SK-N-SH (cell line): ENCODE results near the gene CASZ1. TPM values are rescaled to one million over a fixed set of nuclear protein-coding genes. Genes with fewer than 3 reads are reported as not detected.

Experiments used
- CTCF ChIA-PET: fragments of 300-600, 350-600 bp; formaldehyde crosslinking; extraction: SDS; loops from one replicate; lab custom pipeline; 2021; lab: Yijun Ruan, JAX
- POLR2A ChIA-PET: fragments of 350-600 bp; sonication (Branson Sonifier 250); formaldehyde crosslinking; extraction: SDS; loops from one replicate; lab custom pipeline; 2020; ENCODE audit warnings: antibody characterized with exemption, inconsistent platforms; lab: Yijun Ruan, JAX
- DNase-seq: peaks from one replicate; pipeline ENCODE4 v3.0.0; 2012
- H2AFZ ChIP-seq: fragments of 200-600 bp; sonication (generic); 2 replicates; pipeline ENCODE4 v1.8.1; 2016; ENCODE audit warnings: antibody characterized with exemption, mild to moderate bottlenecking, low read depth
- H3F3A ChIP-seq: fragments of 200-600 bp; sonication (generic); replicated peaks from 2 replicates; pipeline ENCODE3; 2016; ENCODE audit warnings: antibody characterized with exemption, mild to moderate bottlenecking; ENCODE audit not compliant: insufficient read depth
- H3K27ac ChIP-seq, 2 experiments: fragments of 200-500 bp in 1 of 2; fragments of 200-600 bp in 1 of 2; sonication (Bioruptor generic) in 1 of 2; sonication (generic), shearing (Covaris generic) in 1 of 2; 2 replicates each; pipeline versions ENCODE4 v1.5.1 to v1.6.1; 2014 to 2016; ENCODE audit warnings: low read depth in 2 of 2, inconsistent platforms in 1 of 2, low read length in 1 of 2, mild to moderate bottlenecking in 1 of 2, mixed read lengths in 1 of 2
- H3K27me3 ChIP-seq: fragments of 200-600 bp; sonication (generic), shearing (Covaris generic); 2 replicates; pipeline ENCODE4 v1.6.1; 2016; ENCODE audit warnings: mixed run types; ENCODE audit not compliant: insufficient read depth
- H3K36me3 ChIP-seq, 2 experiments: fragments of 200-500 bp in 1 of 2; fragments of 200-600 bp in 1 of 2; sonication (Bioruptor generic) in 1 of 2; sonication (generic) in 1 of 2; replicated peaks in 1 of 2; 2 replicates each; pipeline versions ENCODE3 to v1.5.1; 2014 to 2016; ENCODE audit warnings: low read length in 1 of 2, mild to moderate bottlenecking in 1 of 2; ENCODE audit not compliant: insufficient read depth in 2 of 2, control insufficient read depth in 1 of 2
- H3K4me1 ChIP-seq, 2 experiments: fragments of 200-500 bp in 1 of 2; fragments of 200-600 bp in 1 of 2; sonication (Bioruptor generic) in 1 of 2; sonication (generic), shearing (Covaris generic) in 1 of 2; 2 replicates each; pipeline versions ENCODE4 v1.5.1 to v1.6.1; 2014 to 2016; ENCODE audit warnings: low read depth in 1 of 2, low read length in 1 of 2, mixed run types in 1 of 2; ENCODE audit not compliant: insufficient read depth in 2 of 2, control insufficient read depth in 1 of 2
- H3K4me2 ChIP-seq: fragments of 200-600 bp; sonication (generic), shearing (Covaris generic); 2 replicates; pipeline ENCODE4 v1.6.1; 2017; ENCODE audit warnings: mixed run types
- H3K4me3 ChIP-seq, 2 experiments: fragments of 200-500 bp in 1 of 2; fragments of 200-600 bp in 1 of 2; sonication (Bioruptor generic) in 1 of 2; sonication (generic), shearing (Covaris generic) in 1 of 2; 2 replicates each; pipeline versions ENCODE4 v1.5.1 to v1.8.1; 2014 to 2016; ENCODE audit warnings: low read depth in 2 of 2, inconsistent platforms in 1 of 2, low read length in 1 of 2, mild to moderate bottlenecking in 1 of 2, mixed read lengths in 1 of 2, moderate library complexity in 1 of 2
- H3K79me2 ChIP-seq: fragments of 200-600 bp; sonication (generic); 2 replicates; pipeline ENCODE4 v1.8.1; 2017; ENCODE audit warnings: mild to moderate bottlenecking; ENCODE audit not compliant: insufficient read depth
- H3K9ac ChIP-seq: fragments of 200-600 bp; sonication (generic); 2 replicates; pipeline ENCODE4 v1.6.1; 2017; ENCODE audit warnings: mixed run types
- H3K9me2 ChIP-seq: fragments of 200-600 bp; sonication (generic); 2 replicates; pipeline ENCODE4 v1.6.1; 2017; ENCODE audit warnings: mixed run types
- H3K9me3 ChIP-seq: fragments of 200-600 bp; sonication (generic); 2 replicates; pipeline ENCODE4 v1.6.1; 2017; ENCODE audit warnings: mixed run types, mild to moderate bottlenecking, moderate library complexity
- H4K20me1 ChIP-seq: fragments of 200-600 bp; sonication (generic); 2 replicates; pipeline ENCODE4 v1.6.1; 2017; ENCODE audit warnings: mild to moderate bottlenecking, mixed run types; ENCODE audit not compliant: insufficient read depth
- ELF1 ChIP-seq: IDR thresholded peaks from 2 replicates; pipeline ENCODE4 v1.4.0; 2012
- EZH2phosphoT487 ChIP-seq: fragments of 200-600 bp; sonication (generic); IDR thresholded peaks from 2 replicates; pipeline ENCODE4 v1.6.1; 2017; ENCODE audit warnings: low read depth, mixed run types, mild to moderate bottlenecking, antibody characterized with exemption, moderate library complexity, borderline replicate concordance
- FOSL2 ChIP-seq: IDR thresholded peaks from 2 replicates; pipeline ENCODE4 v1.4.0; 2012; ENCODE audit warnings: low read depth, mild to moderate bottlenecking, moderate library complexity, borderline replicate concordance
- FOXJ3 ChIP-seq: sonication (generic); formaldehyde crosslinking; IDR thresholded peaks from 2 replicates; pipeline ENCODE4 v1.5.1; 2020; ENCODE audit warnings: mild to moderate bottlenecking, missing genetic modification reagents
- GABPA ChIP-seq: IDR thresholded peaks from 2 replicates; pipeline ENCODE4 v1.4.0; 2012; ENCODE audit warnings: low read depth, mild to moderate bottlenecking
- NFIC ChIP-seq: IDR thresholded peaks from 2 replicates; pipeline ENCODE4 v1.4.0; 2012; ENCODE audit warnings: borderline replicate concordance
- NRF1 ChIP-seq: IDR thresholded peaks from 2 replicates; pipeline ENCODE4 v1.6.1; 2012; ENCODE audit warnings: low read depth, mild to moderate bottlenecking, low read length
- POLR2AphosphoS5 ChIP-seq: IDR thresholded peaks from 2 replicates; pipeline ENCODE4 v1.6.1; 2012; ENCODE audit warnings: low read depth, low read length
- RFX5 ChIP-seq: IDR thresholded peaks from 2 replicates; pipeline ENCODE4 v1.6.1; 2012; ENCODE audit warnings: mild to moderate bottlenecking, improper control_type of control experiment, low read length
- RXRA ChIP-seq: IDR thresholded peaks from 2 replicates; pipeline ENCODE4 v1.4.0; 2012; ENCODE audit warnings: low read depth, mild to moderate bottlenecking, borderline replicate concordance
- SIN3A ChIP-seq: IDR thresholded peaks from 2 replicates; pipeline ENCODE4 v1.6.1; 2012; ENCODE audit warnings: low read depth, mild to moderate bottlenecking, low read length, moderate library complexity, borderline replicate concordance
- SMC3 ChIP-seq: IDR thresholded peaks from 2 replicates; pipeline ENCODE4 v1.6.1; 2012; ENCODE audit warnings: low read depth, low read length, improper control_type of control experiment
- TAF1 ChIP-seq: IDR thresholded peaks from 2 replicates; pipeline ENCODE4 v1.6.1; 2012; ENCODE audit warnings: low read depth, mild to moderate bottlenecking, low read length, moderate library complexity, borderline replicate concordance
- TCF12 ChIP-seq: IDR thresholded peaks from 2 replicates; pipeline ENCODE4 v1.4.0; 2012
- TEAD4 ChIP-seq: IDR thresholded peaks from 2 replicates; pipeline ENCODE4 v1.4.0; 2012; ENCODE audit warnings: mild to moderate bottlenecking, borderline replicate concordance; ENCODE audit not compliant: insufficient read depth
- WGBS: methylation state at CpG from one replicate; pipeline ENCODE4 v1.1.6; 2017; ENCODE audit warnings: low lambda C conversion rate; 5-methylcytosine and 5-hydroxymethylcytosine counted together
- polyA plus RNA-seq, 3 experiments: library from polyadenylated mRNA; depleted of rRNA; stranded (reverse); fragments of >200 nt; gene quantifications; 2 replicates each; pipeline ENCODE4 v1.2.3, GENCODE V29; 2012
- TF ChIP-seq, protein P1 (sequence below): fragments of 150-350 bp; IDR thresholded peaks from 2 replicates; pipeline ENCODE4 v1.6.1; 2016; ENCODE audit warnings: mild to moderate bottlenecking, low read depth, low read length
- TF ChIP-seq, protein P2 (sequence below): fragments of 150-350 bp; IDR thresholded peaks from 2 replicates; pipeline ENCODE4 v1.6.1; 2017; ENCODE audit warnings: antibody characterized with exemption, low read length, low read depth, borderline replicate concordance
- TF ChIP-seq, protein P3 (sequence below): fragments of 200-600 bp; sonication (generic); IDR thresholded peaks from 2 replicates; pipeline ENCODE4 v1.6.1; 2017; ENCODE audit warnings: antibody characterized with exemption, mild to moderate bottlenecking, moderate library complexity
- TF ChIP-seq, protein P4 (sequence below): IDR thresholded peaks from 2 replicates; pipeline ENCODE4 v1.6.1; 2012; ENCODE audit warnings: mild to moderate bottlenecking, low read depth, low read length, moderate library complexity

Gene CASZ1
- polyA plus RNA-seq, 1 of the 3 experiments (the other 2 are of a cell fraction), result 0.51 TPM

DNA sequence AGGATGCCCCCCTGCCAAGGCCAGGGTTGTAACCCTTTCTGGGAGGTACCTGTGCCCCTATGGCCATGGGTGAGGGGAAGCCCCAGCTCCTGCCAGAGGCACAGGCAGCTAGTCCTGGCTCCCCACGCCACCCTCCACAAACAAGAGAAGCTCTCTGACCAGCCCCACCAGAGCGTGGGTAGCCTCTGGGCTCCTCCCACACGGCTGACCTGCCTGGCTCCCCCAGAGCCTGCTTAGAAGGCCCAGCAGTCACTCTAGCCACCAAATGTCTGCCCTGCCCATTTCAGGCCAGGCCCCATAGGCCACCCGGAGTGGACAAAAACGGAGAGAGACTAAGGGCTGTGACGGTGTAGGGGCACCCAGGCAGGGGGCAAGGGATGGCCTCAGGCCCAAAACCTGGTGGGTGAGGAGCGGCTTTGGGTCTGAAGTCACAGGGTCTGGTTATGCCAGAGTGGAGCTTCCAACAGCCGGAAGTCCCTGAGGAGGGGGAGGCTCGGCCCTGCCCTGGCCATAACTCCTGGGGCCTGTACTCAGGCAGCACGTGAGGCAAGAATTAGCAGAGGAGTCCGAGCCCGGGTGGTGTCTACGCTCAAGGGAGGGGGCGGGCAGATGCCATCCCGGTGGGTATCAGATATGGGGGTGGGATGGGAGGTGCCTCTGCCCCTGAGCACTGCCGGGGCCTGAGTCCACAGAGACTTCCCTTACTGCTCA, 155.4 kb downstream of the CASZ1 start:
- Histone ChIP-seq H3K36me3 (no peaks in the 10 kb centered on the region), H3K27me3 (no peaks in the 10 kb centered on the region), H3F3A (peaks cover 3% of the 10 kb centered on the region), H2AFZ (no peak overlapping the region), H3K27ac (peak overlapping the region in 1 of 2 experiments; percentile 87; a peak in 2 of 4 replicates), H3K9me2 (no peaks in the 10 kb centered on the region)
- DNase-seq, result peak; percentile 78
- POLR2A ChIA-PET, result interaction anchor here (0.6 kb wide), 1 partner anchor 371 kb away, joined by 3 read pairs; the partner anchor contains the start of gene TARDBP
- CTCF ChIA-PET, result interaction anchor here (0.6 to 2.4 kb wide), 8 partner anchors 14 to 134 kb away, joined by 3 to 10 read pairs (median 4); no protein-coding TSS in a partner anchor
- TF ChIP-seq ELF1 (no peak), SIN3A (no peak), POLR2AphosphoS5 (no peak), TCF12 (no peak), NFIC (no peak), RFX5 (no peak), NRF1 (no peak), TAF1 (no peak), RXRA (no peak), FOSL2 (no peak), TEAD4 (no peak), EZH2phosphoT487 (no peak), GABPA (no peak), SMC3 (no peak), FOXJ3 (CRISPR knock-in tag) (no peak)
- TF ChIP-seq, protein P1, sequence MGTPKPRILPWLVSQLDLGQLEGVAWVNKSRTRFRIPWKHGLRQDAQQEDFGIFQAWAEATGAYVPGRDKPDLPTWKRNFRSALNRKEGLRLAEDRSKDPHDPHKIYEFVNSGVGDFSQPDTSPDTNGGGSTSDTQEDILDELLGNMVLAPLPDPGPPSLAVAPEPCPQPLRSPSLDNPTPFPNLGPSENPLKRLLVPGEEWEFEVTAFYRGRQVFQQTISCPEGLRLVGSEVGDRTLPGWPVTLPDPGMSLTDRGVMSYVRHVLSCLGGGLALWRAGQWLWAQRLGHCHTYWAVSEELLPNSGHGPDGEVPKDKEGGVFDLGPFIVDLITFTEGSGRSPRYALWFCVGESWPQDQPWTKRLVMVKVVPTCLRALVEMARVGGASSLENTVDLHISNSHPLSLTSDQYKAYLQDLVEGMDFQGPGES, result no peak
- TF ChIP-seq, protein P2, sequence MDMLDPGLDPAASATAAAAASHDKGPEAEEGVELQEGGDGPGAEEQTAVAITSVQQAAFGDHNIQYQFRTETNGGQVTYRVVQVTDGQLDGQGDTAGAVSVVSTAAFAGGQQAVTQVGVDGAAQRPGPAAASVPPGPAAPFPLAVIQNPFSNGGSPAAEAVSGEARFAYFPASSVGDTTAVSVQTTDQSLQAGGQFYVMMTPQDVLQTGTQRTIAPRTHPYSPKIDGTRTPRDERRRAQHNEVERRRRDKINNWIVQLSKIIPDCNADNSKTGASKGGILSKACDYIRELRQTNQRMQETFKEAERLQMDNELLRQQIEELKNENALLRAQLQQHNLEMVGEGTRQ, result no peak
- TF ChIP-seq, protein P3, sequence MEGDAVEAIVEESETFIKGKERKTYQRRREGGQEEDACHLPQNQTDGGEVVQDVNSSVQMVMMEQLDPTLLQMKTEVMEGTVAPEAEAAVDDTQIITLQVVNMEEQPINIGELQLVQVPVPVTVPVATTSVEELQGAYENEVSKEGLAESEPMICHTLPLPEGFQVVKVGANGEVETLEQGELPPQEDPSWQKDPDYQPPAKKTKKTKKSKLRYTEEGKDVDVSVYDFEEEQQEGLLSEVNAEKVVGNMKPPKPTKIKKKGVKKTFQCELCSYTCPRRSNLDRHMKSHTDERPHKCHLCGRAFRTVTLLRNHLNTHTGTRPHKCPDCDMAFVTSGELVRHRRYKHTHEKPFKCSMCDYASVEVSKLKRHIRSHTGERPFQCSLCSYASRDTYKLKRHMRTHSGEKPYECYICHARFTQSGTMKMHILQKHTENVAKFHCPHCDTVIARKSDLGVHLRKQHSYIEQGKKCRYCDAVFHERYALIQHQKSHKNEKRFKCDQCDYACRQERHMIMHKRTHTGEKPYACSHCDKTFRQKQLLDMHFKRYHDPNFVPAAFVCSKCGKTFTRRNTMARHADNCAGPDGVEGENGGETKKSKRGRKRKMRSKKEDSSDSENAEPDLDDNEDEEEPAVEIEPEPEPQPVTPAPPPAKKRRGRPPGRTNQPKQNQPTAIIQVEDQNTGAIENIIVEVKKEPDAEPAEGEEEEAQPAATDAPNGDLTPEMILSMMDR, result no peak
- TF ChIP-seq, protein P4, sequence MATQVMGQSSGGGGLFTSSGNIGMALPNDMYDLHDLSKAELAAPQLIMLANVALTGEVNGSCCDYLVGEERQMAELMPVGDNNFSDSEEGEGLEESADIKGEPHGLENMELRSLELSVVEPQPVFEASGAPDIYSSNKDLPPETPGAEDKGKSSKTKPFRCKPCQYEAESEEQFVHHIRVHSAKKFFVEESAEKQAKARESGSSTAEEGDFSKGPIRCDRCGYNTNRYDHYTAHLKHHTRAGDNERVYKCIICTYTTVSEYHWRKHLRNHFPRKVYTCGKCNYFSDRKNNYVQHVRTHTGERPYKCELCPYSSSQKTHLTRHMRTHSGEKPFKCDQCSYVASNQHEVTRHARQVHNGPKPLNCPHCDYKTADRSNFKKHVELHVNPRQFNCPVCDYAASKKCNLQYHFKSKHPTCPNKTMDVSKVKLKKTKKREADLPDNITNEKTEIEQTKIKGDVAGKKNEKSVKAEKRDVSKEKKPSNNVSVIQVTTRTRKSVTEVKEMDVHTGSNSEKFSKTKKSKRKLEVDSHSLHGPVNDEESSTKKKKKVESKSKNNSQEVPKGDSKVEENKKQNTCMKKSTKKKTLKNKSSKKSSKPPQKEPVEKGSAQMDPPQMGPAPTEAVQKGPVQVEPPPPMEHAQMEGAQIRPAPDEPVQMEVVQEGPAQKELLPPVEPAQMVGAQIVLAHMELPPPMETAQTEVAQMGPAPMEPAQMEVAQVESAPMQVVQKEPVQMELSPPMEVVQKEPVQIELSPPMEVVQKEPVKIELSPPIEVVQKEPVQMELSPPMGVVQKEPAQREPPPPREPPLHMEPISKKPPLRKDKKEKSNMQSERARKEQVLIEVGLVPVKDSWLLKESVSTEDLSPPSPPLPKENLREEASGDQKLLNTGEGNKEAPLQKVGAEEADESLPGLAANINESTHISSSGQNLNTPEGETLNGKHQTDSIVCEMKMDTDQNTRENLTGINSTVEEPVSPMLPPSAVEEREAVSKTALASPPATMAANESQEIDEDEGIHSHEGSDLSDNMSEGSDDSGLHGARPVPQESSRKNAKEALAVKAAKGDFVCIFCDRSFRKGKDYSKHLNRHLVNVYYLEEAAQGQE, result no peak
- TF ChIP-seq, all 33 proteins: peak for 0
- Histone ChIP-seq H3K4me3 (no peak overlapping the region), H3K4me2 (no peak overlapping the region), H3K9ac (no peak overlapping the region), H3K79me2 (no peaks in the 10 kb centered on the region), H4K20me1 (no peaks in the 10 kb centered on the region), H3K9me3 (no peaks in the 10 kb centered on the region), H3K4me1 (peaks cover 0 to 32% of the 10 kb centered on the region in 2 experiments; a peak in 1 of 4 replicates)
- WGBS, result 83% methylated on average over 2 of the region's 16 CpGs
